ENCODE data around the gene PRKCB. TPM values are rescaled to one million over a fixed set of nuclear protein-coding genes. Genes with fewer than 3 reads are reported as not detected.

Gene PRKCB
- polyA plus RNA-seq, 1 donor from 2014 or later, result 27.6 TPM

DNA sequence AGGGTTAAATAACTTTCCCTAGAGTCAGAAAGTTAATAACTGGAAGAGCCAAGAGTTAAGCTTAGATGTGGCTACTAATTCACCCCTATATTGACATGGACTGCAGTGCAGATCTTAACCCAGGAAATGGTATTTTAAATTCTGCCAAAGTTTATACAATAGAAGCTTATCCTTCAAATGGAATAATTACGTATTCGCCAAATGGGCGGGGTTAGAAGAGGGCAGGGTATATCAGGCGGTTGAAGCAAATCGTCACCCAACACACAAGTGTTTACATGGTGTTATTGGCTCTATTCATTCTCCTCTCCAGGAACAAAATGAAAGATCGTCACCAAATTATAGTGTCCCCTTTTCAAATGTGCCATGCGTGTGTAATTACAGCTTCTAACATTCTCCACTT lies 182.7 kb downstream of the PRKCB start:
- no peaks in the 10 kb centered on the region for H3K79me2 ChIP-seq (replicated peaks; ENCODE audit: insufficient read depth, low read length)
- no peak overlapping the region for H3K4me2 ChIP-seq (ENCODE audit: low read length)
- no peaks in the 10 kb centered on the region for H3F3A ChIP-seq (ENCODE audit: insufficient read depth, low read length, poor library complexity, severe bottlenecking)
- no peak for TF ChIP-seq CTCF (IDR thresholded peaks at IDR 0.05; ENCODE audit: poor library complexity, severe bottlenecking)
- TF ChIP-seq TAF1 (IDR thresholded peaks at IDR 0.05; ENCODE audit: low read depth), result no peak
- no peak for TF ChIP-seq EP300 (conservative IDR thresholded peaks at IDR 0.05; ENCODE audit: poor library complexity, severe bottlenecking)
- TF ChIP-seq, protein P1, sequence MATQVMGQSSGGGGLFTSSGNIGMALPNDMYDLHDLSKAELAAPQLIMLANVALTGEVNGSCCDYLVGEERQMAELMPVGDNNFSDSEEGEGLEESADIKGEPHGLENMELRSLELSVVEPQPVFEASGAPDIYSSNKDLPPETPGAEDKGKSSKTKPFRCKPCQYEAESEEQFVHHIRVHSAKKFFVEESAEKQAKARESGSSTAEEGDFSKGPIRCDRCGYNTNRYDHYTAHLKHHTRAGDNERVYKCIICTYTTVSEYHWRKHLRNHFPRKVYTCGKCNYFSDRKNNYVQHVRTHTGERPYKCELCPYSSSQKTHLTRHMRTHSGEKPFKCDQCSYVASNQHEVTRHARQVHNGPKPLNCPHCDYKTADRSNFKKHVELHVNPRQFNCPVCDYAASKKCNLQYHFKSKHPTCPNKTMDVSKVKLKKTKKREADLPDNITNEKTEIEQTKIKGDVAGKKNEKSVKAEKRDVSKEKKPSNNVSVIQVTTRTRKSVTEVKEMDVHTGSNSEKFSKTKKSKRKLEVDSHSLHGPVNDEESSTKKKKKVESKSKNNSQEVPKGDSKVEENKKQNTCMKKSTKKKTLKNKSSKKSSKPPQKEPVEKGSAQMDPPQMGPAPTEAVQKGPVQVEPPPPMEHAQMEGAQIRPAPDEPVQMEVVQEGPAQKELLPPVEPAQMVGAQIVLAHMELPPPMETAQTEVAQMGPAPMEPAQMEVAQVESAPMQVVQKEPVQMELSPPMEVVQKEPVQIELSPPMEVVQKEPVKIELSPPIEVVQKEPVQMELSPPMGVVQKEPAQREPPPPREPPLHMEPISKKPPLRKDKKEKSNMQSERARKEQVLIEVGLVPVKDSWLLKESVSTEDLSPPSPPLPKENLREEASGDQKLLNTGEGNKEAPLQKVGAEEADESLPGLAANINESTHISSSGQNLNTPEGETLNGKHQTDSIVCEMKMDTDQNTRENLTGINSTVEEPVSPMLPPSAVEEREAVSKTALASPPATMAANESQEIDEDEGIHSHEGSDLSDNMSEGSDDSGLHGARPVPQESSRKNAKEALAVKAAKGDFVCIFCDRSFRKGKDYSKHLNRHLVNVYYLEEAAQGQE (IDR thresholded peaks at IDR 0.05; ENCODE audit: borderline replicate concordance), result no peak
- TF ChIP-seq RAD21 (conservative IDR thresholded peaks at IDR 0.05), result no peak
- TF ChIP-seq SMC3 (conservative IDR thresholded peaks at IDR 0.05; ENCODE audit: poor library complexity), result no peak
- no peak for TF ChIP-seq MXI1 (conservative IDR thresholded peaks at IDR 0.05; ENCODE audit: poor library complexity, severe bottlenecking)
- no peak for TF ChIP-seq POLR2AphosphoS5 (IDR thresholded peaks at IDR 0.05)
- no peak for TF ChIP-seq EZH2 (IDR thresholded peaks at IDR 0.05; ENCODE audit: borderline replicate concordance, insufficient read depth, low read length, poor library complexity, severe bottlenecking)
- no peaks in the 10 kb centered on the region for H3K9me2 ChIP-seq (ENCODE audit: insufficient read depth, low read length)
- no peaks in the 10 kb centered on the region for H3K36me3 ChIP-seq (ENCODE audit: insufficient read depth, low read length)
- H3K4me3 ChIP-seq (ENCODE audit: low read length), result no peak overlapping the region
- no peaks in the 10 kb centered on the region for H3K9me3 ChIP-seq (ENCODE audit: low read length)
- H2AFZ ChIP-seq (ENCODE audit: low read depth, low read length), result no peak overlapping the region
- no peaks in the 10 kb centered on the region for H3K27me3 ChIP-seq (ENCODE audit: insufficient read depth, low read depth, low read length)
- no peak overlapping the region for H3K27ac ChIP-seq (ENCODE audit: low read length)
- no peak overlapping the region for H3K9ac ChIP-seq (ENCODE audit: low read length)
- H4K20me1 ChIP-seq (ENCODE audit: insufficient read depth), result no peaks in the 10 kb centered on the region

DNA sequence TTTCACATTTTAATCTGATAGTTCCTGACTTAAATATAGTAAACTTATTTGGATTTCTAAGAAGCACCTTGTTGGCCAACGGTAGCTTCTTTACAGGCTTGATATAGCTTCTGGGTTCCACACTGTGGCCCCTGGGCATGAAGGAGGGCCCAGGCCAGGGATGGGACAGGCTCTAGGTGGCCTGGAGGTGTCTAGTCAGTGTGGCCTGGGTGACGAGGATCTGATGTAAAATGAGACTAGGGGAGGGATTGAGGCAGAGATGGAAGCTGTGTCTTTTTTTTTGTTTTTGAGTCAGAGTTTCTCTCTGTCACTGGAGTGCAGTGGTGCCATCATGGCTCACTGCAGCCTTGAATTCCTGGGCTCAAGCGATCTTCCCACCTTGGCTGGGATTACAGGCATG lies 187.0 kb downstream of the PRKCB start:
- Histone ChIP-seq H3K27me3 (ENCODE audit: insufficient read depth, low read depth, low read length) (no peaks in the 10 kb centered on the region), H2AFZ (ENCODE audit: low read depth, low read length) (no peak overlapping the region), H3K79me2 (replicated peaks; ENCODE audit: insufficient read depth, low read length) (no peaks in the 10 kb centered on the region), H3K4me2 (ENCODE audit: low read length) (no peak overlapping the region), H3K36me3 (ENCODE audit: insufficient read depth, low read length) (no peaks in the 10 kb centered on the region), H3K9me3 (ENCODE audit: low read length) (no peaks in the 10 kb centered on the region), H3F3A (ENCODE audit: insufficient read depth, low read length, poor library complexity, severe bottlenecking) (no peaks in the 10 kb centered on the region), H3K4me3 (ENCODE audit: low read length) (no peak overlapping the region), H3K9me2 (ENCODE audit: insufficient read depth, low read length) (no peaks in the 10 kb centered on the region), H4K20me1 (ENCODE audit: insufficient read depth) (no peaks in the 10 kb centered on the region), H3K27ac (ENCODE audit: low read length) (no peak overlapping the region), H3K9ac (ENCODE audit: low read length) (no peak overlapping the region)
- TF ChIP-seq SMC3 (conservative IDR thresholded peaks at IDR 0.05; ENCODE audit: poor library complexity) (no peak), CTCF (IDR thresholded peaks at IDR 0.05; ENCODE audit: poor library complexity, severe bottlenecking) (no peak), POLR2AphosphoS5 (IDR thresholded peaks at IDR 0.05) (no peak), EZH2 (IDR thresholded peaks at IDR 0.05; ENCODE audit: borderline replicate concordance, insufficient read depth, low read length, poor library complexity, severe bottlenecking) (no peak), RAD21 (conservative IDR thresholded peaks at IDR 0.05) (no peak), MXI1 (conservative IDR thresholded peaks at IDR 0.05; ENCODE audit: poor library complexity, severe bottlenecking) (no peak)
- TF ChIP-seq, protein P1 (IDR thresholded peaks at IDR 0.05; ENCODE audit: borderline replicate concordance), result no peak

All from neural cell (in vitro differentiated cells).